GM23338 (cell line): Measurements from ENCODE around the gene GPC6. TPM values are rescaled to one million over a fixed set of nuclear protein-coding genes. Genes with fewer than 3 reads are reported as not detected.

ENCODE experiments used
- ATAC-seq: fragments of 200-7000 bp; cut with Tn5 transposase; 3 replicates; pipeline ENCODE4 v1.9.1; 2020
- DNase-seq: peaks from one replicate; pipeline ENCODE4 v3.0.0-alpha.2; 2015; ENCODE audit warnings: low spot score
- H2AFZ ChIP-seq: fragments of 200-600 bp; sonication (generic); 2 replicates; pipeline ENCODE4 v1.8.0; 2016; ENCODE audit warnings: antibody characterized with exemption, mild to moderate bottlenecking, moderate library complexity
- H3F3A ChIP-seq: fragments of 200-600 bp; sonication (generic); replicated peaks from 2 replicates; pipeline ENCODE4 v1.8.0; 2017; ENCODE audit warnings: antibody characterized with exemption, mixed run types, low read depth
- H3K27ac ChIP-seq: fragments of 200-600 bp; sonication (generic); 2 replicates; pipeline ENCODE4 v1.6.1; 2016; ENCODE audit warnings: low read depth
- H3K27me3 ChIP-seq: fragments of 200-600 bp; sonication (generic); 2 replicates; pipeline ENCODE4 v1.8.0; 2016; ENCODE audit warnings: mild to moderate bottlenecking, mixed run types, moderate library complexity; ENCODE audit not compliant: insufficient read depth
- H3K36me3 ChIP-seq: fragments of 200-600 bp; sonication (generic); 2 replicates; pipeline ENCODE4 v1.8.0; 2016; ENCODE audit warnings: mild to moderate bottlenecking; ENCODE audit not compliant: insufficient read depth
- H3K4me1 ChIP-seq: fragments of 200-600 bp; sonication (generic); 2 replicates; pipeline ENCODE4 v1.8.0; 2016; ENCODE audit warnings: mild to moderate bottlenecking, moderate library complexity; ENCODE audit not compliant: insufficient read depth
- H3K4me2 ChIP-seq: fragments of 200-600 bp; sonication (generic); 2 replicates; pipeline ENCODE4 v1.7.1; 2017; ENCODE audit warnings: mixed run types
- H3K4me3 ChIP-seq: fragments of 200-600 bp; sonication (generic); 2 replicates; pipeline ENCODE4 v1.6.1; 2016; ENCODE audit warnings: mixed run types
- H3K79me2 ChIP-seq: fragments of 200-600 bp; sonication (generic); replicated peaks from 2 replicates; pipeline ENCODE4 v1.8.0; 2017; ENCODE audit warnings: mild to moderate bottlenecking; ENCODE audit not compliant: insufficient read depth
- H3K9me2 ChIP-seq: fragments of 200-600 bp; sonication (generic); 2 replicates; pipeline ENCODE4 v1.8.0; 2017; ENCODE audit not compliant: insufficient read depth
- H4K20me1 ChIP-seq: fragments of 200-600 bp; sonication (generic); replicated peaks from 2 replicates; pipeline ENCODE4 v1.8.0; 2017; ENCODE audit warnings: mild to moderate bottlenecking; ENCODE audit not compliant: insufficient read depth
- H3K27ac Mint-ChIP-seq: 2 replicates; pipeline ENCODE4 v1.8.0; 2020; ENCODE audit warnings: inconsistent platforms, mild to moderate bottlenecking, moderate library complexity, mixed read lengths
- H3K27me3 Mint-ChIP-seq: 3 replicates; pipeline ENCODE4 v1.8.0; 2022; ENCODE audit warnings: low read depth, mild to moderate bottlenecking, moderate library complexity, mixed read lengths, inconsistent platforms; ENCODE audit not compliant: insufficient read depth, poor library complexity
- H3K36me3 Mint-ChIP-seq: 3 replicates; pipeline ENCODE4 v1.8.0; 2021; ENCODE audit warnings: low read depth, mild to moderate bottlenecking, inconsistent platforms, moderate library complexity, mixed read lengths
- H3K4me1 Mint-ChIP-seq: 3 replicates; pipeline ENCODE4 v1.8.0; 2020; ENCODE audit warnings: mild to moderate bottlenecking, inconsistent platforms, mixed read lengths
- H3K4me3 Mint-ChIP-seq: 3 replicates; pipeline ENCODE4 v1.8.0; 2021; ENCODE audit warnings: moderate library complexity, mild to moderate bottlenecking, inconsistent platforms, mixed read lengths
- H3K9me3 Mint-ChIP-seq: 3 replicates; pipeline ENCODE4 v1.8.0; 2020; ENCODE audit warnings: moderate library complexity, mild to moderate bottlenecking, inconsistent platforms, mixed read lengths
- CREB1 ChIP-seq: fragments of 250-450 bp; sonication (Bioruptor Pico); IDR thresholded peaks from 2 replicates; pipeline ENCODE4 v1.5.0; 2020; ENCODE audit warnings: low read depth, mild to moderate bottlenecking, moderate library complexity
- CTCF ChIP-seq, 2 experiments: fragments of 200-600 bp in 1 of 2; sonication (generic) in 1 of 2; conservative IDR thresholded peaks; 2 replicates each; pipeline versions ENCODE4 v1.5.1 to v1.6.1; 2016 to 2017; ENCODE audit warnings: antibody characterized with exemption in 2 of 2, low read depth in 2 of 2, mild to moderate bottlenecking in 2 of 2, moderate library complexity in 1 of 2
- ETS1 ChIP-seq: IDR thresholded peaks from 2 replicates; pipeline ENCODE4 v1.6.1; 2016; ENCODE audit warnings: antibody characterized with exemption
- EZH2 ChIP-seq: fragments of 200-600 bp; sonication (generic); IDR thresholded peaks from one replicate; pipeline ENCODE4 v1.8.0; 2017; ENCODE audit warnings: antibody characterized with exemption, mild to moderate bottlenecking, low read depth; ENCODE audit not compliant: unreplicated experiment
- JUNB ChIP-seq: IDR thresholded peaks from one replicate; pipeline ENCODE4 v1.6.1; 2016; ENCODE audit warnings: antibody characterized with exemption; ENCODE audit not compliant: unreplicated experiment
- ZNF114 ChIP-seq: fragments of 250-450 bp; sonication (Bioruptor Pico); IDR thresholded peaks from 2 replicates; pipeline ENCODE4 v1.5.0; 2020; ENCODE audit warnings: mild to moderate bottlenecking, moderate library complexity
- ZNF331 ChIP-seq: fragments of 250-450 bp; sonication (Bioruptor Pico); IDR thresholded peaks from 2 replicates; pipeline ENCODE4 v1.5.0; 2020; ENCODE audit warnings: low read depth, mild to moderate bottlenecking, moderate library complexity
- ZNF462 ChIP-seq: fragments of 250-450 bp; sonication (Bioruptor Pico); IDR thresholded peaks from 2 replicates; pipeline ENCODE4 v1.5.0; 2020; ENCODE audit warnings: mild to moderate bottlenecking, moderate library complexity
- polyA plus RNA-seq: library from polyadenylated mRNA; unstranded; fragments of >200 nt; fragmentation: Nextera tagmentation; extraction: Ambion mirVana; gene quantifications from 2 replicates; pipeline ENCODE4 v1.2.1, GENCODE V29; 2016
- total RNA-seq: library from RNA; depleted of rRNA; stranded (reverse); fragments of >200 nt; shearing (Covaris generic); gene quantifications from 2 replicates; pipeline ENCODE4 v1.2.3, GENCODE V29; 2014

Gene GPC6
- total and polyA plus RNA-seq, 2 experiments from 2014 or later = 6.4 to 28.6 TPM

- no peak overlapping the region for H3K4me2 ChIP-seq
- Mint-ChIP-seq H3K27me3 (peaks cover 3% of the 10 kb centered on the region), H3K9me3 (no peaks in the 10 kb centered on the region; the same call in 2 of the 3 replicates), H3K4me1 (peaks cover 8% of the 10 kb centered on the region; the same call in 2 of the 3 replicates), H3K4me3 (no peak overlapping the region), H3K36me3 (no peaks in the 10 kb centered on the region), H3K27ac (no peak overlapping the region)
- no peaks in the 10 kb centered on the region for H3K4me1 ChIP-seq
- TF ChIP-seq CREB1 (no peak), EZH2 (no peak), ETS1 (no peak), ZNF462 (CRISPR knock-in tag) (no peak), ZNF331 (CRISPR knock-in tag) (no peak), ZNF114 (CRISPR knock-in tag) (no peak), JUNB (no peak), CTCF (conservative IDR thresholded peaks at IDR 0.05; ENCODE audit: low read depth in 2 of 2) (no peak)
- no peaks in the 10 kb centered on the region for H3K36me3 ChIP-seq
- H3F3A ChIP-seq = no peaks in the 10 kb centered on the region
- no peaks in the 10 kb centered on the region for H4K20me1 ChIP-seq
- H3K4me3 ChIP-seq = no peak overlapping the region
- H2AFZ ChIP-seq = no peak overlapping the region
- no peaks in the 10 kb centered on the region for H3K27me3 ChIP-seq
- H3K27ac ChIP-seq = no peak overlapping the region
- ATAC-seq (no peak), DNase-seq (no peak)
- H3K79me2 ChIP-seq = peaks cover 37% of the 10 kb centered on the region
- peaks cover 4% of the 10 kb centered on the region; the same call in 1 of the 2 replicates for H3K9me2 ChIP-seq
These were observed 133.4 kb downstream of the GPC6 start for GRCh38 chr13:93360021-93360420.
